IMR-90 (cell line): ENCODE data around the gene PTCH2. TPM values are rescaled to one million over a fixed set of nuclear protein-coding genes. Genes with fewer than 3 reads are reported as not detected.

Experiments
- ATAC-seq: fragments of 200-7000 bp; cut with Tn5 transposase; 2 replicates; pipeline ENCODE4 v1.9.1; 2020; ENCODE audit warnings: low read depth, mild to moderate bottlenecking, moderate library complexity
- BruUV-seq: library from RNA; stranded (reverse); fragments of 400-500 nt; replicated peaks from 2 replicates; lab custom pipeline; 2021; lab: Mats Ljungman, UMichigan
- CTCF ChIA-PET: fragments of 300-600 bp; formaldehyde crosslinking; extraction: SDS; loops from one replicate; lab custom pipeline; 2021; ENCODE audit warnings: antibody characterized with exemption; lab: Yijun Ruan, JAX
- POLR2A ChIA-PET: fragments of 300-600 bp; sonication (Branson Sonifier 250); formaldehyde crosslinking; loops from one replicate; lab custom pipeline; 2022; ENCODE audit warnings: antibody characterized with exemption; ENCODE audit not compliant: unreplicated experiment; lab: Charles Lee
- DNase-seq: peaks from one replicate; pipeline ENCODE4 v3.0.0; 2013
- H2AFZ ChIP-seq: replicated peaks from 2 replicates; pipeline ENCODE3; 2013; ENCODE audit warnings: low read length, mild to moderate bottlenecking; ENCODE audit not compliant: poor library complexity
- H2AK5ac ChIP-seq: 2 replicates; pipeline ENCODE4 v1.6.1; 2013; ENCODE audit warnings: low read depth, low read length, inconsistent platforms
- H2AK9ac ChIP-seq: replicated peaks from 2 replicates; pipeline ENCODE3; 2013; ENCODE audit warnings: mild to moderate bottlenecking, low read depth, low read length, moderate library complexity; ENCODE audit not compliant: poor library complexity
- H2BK120ac ChIP-seq: 2 replicates; pipeline ENCODE4 v1.6.1; 2013; ENCODE audit warnings: low read depth, low read length, inconsistent platforms
- H2BK15ac ChIP-seq: 3 replicates; pipeline ENCODE4 v1.6.1; 2013; ENCODE audit warnings: low read depth, low read length, inconsistent platforms
- H2BK20ac ChIP-seq: 2 replicates; pipeline ENCODE4 v1.6.1; 2013; ENCODE audit warnings: low read depth, mild to moderate bottlenecking, inconsistent platforms, low read length, moderate library complexity
- H2BK5ac ChIP-seq: 2 replicates; pipeline ENCODE4 v1.6.1; 2013; ENCODE audit warnings: mild to moderate bottlenecking, low read depth, low read length, inconsistent platforms; ENCODE audit not compliant: poor library complexity, severe bottlenecking
- H3K14ac ChIP-seq: replicated peaks from 2 replicates; pipeline ENCODE4 v1.6.1; 2013; ENCODE audit warnings: low read depth, low read length, inconsistent platforms
- H3K18ac ChIP-seq: 2 replicates; pipeline ENCODE4 v1.6.1; 2013; ENCODE audit warnings: low read depth, low read length, control low read depth
- H3K23ac ChIP-seq: 2 replicates; pipeline ENCODE4 v1.6.1; 2013; ENCODE audit warnings: low read depth, low read length, inconsistent platforms
- H3K27ac ChIP-seq: 2 replicates; pipeline ENCODE4 v1.5.1; 2013; ENCODE audit warnings: mild to moderate bottlenecking, control low read depth, low read length; ENCODE audit not compliant: insufficient read depth
- H3K27me3 ChIP-seq: 2 replicates; pipeline ENCODE4 v1.6.1; 2013; ENCODE audit warnings: low read length; ENCODE audit not compliant: control insufficient read depth, insufficient read depth
- H3K36me3 ChIP-seq: 2 replicates; pipeline ENCODE4 v1.6.1; 2013; ENCODE audit warnings: low read length, mixed read lengths; ENCODE audit not compliant: control insufficient read depth, insufficient read depth
- H3K4ac ChIP-seq: 2 replicates; pipeline ENCODE4 v1.6.1; 2013; ENCODE audit warnings: low read depth, low read length, inconsistent platforms
- H3K4me1 ChIP-seq: 2 replicates; pipeline ENCODE4 v1.6.1; 2013; ENCODE audit warnings: low read length, mixed read lengths; ENCODE audit not compliant: control insufficient read depth, insufficient read depth
- H3K4me2 ChIP-seq: 2 replicates; pipeline ENCODE4 v1.6.1; 2013; ENCODE audit warnings: low read depth, mild to moderate bottlenecking, control low read depth, low read length, moderate library complexity
- H3K4me3 ChIP-seq: 2 replicates; pipeline ENCODE4 v1.5.1; 2013; ENCODE audit warnings: low read depth, mild to moderate bottlenecking, control low read depth, low read length, moderate library complexity; ENCODE audit not compliant: insufficient read depth
- H3K56ac ChIP-seq: 2 replicates; pipeline ENCODE4 v1.6.1; 2013; ENCODE audit warnings: low read length, inconsistent platforms; ENCODE audit not compliant: insufficient read depth; ENCODE audit errors: extremely low read depth
- H3K79me1 ChIP-seq, 2 experiments: 2 replicates each; pipeline ENCODE4 v1.6.1; 2013; ENCODE audit warnings: low read length in 2 of 2, inconsistent platforms in 1 of 2, low read depth in 1 of 2
- H3K9ac ChIP-seq: 2 replicates; pipeline ENCODE4 v1.6.1; 2013; ENCODE audit warnings: low read depth, low read length, control low read depth
- H3K9me1 ChIP-seq: 2 replicates; pipeline ENCODE4 v1.6.1; 2013; ENCODE audit warnings: low read length, inconsistent platforms; ENCODE audit not compliant: insufficient read depth
- H3K9me3 ChIP-seq: 2 replicates; pipeline ENCODE4 v1.6.1; 2013; ENCODE audit warnings: low read length; ENCODE audit not compliant: control insufficient read depth, insufficient read depth
- H4K20me1 ChIP-seq: 2 replicates; pipeline ENCODE4 v1.6.1; 2013; ENCODE audit warnings: low read length, inconsistent platforms; ENCODE audit not compliant: insufficient read depth
- H4K5ac ChIP-seq: 2 replicates; pipeline ENCODE4 v1.6.1; 2013; ENCODE audit warnings: mild to moderate bottlenecking, low read depth, low read length, control low read depth
- H4K8ac ChIP-seq, 2 experiments: 2 replicates each; pipeline ENCODE4 v1.6.1; 2013; ENCODE audit warnings: low read depth in 2 of 2, low read length in 2 of 2, control low read depth in 1 of 2, inconsistent platforms in 1 of 2
- H4K91ac ChIP-seq: 2 replicates; pipeline ENCODE4 v1.6.1; 2013; ENCODE audit warnings: low read depth, low read length, inconsistent platforms; ENCODE audit not compliant: insufficient read depth
- BHLHE40 ChIP-seq: fragments of 150-350 bp; IDR thresholded peaks from 2 replicates; pipeline ENCODE4 v1.6.1; 2016; ENCODE audit warnings: mild to moderate bottlenecking, low read depth, low read length
- CEBPB ChIP-seq: IDR thresholded peaks from 2 replicates; pipeline ENCODE4 v1.6.1; 2012; ENCODE audit warnings: low read depth, low read length, improper control_type of control experiment
- CHD1 ChIP-seq: IDR thresholded peaks from 2 replicates; pipeline ENCODE4 v1.6.1; 2012; ENCODE audit warnings: low read depth, low read length, improper control_type of control experiment
- CTCF ChIP-seq: conservative IDR thresholded peaks from 2 replicates; pipeline ENCODE4 v1.5.1; 2012; ENCODE audit warnings: mild to moderate bottlenecking, low read depth, low read length, improper control_type of control experiment
- FOS ChIP-seq: fragments of 150-350 bp; IDR thresholded peaks from 2 replicates; pipeline ENCODE4 v1.6.1; 2016; ENCODE audit warnings: low read depth, low read length
- MAFK ChIP-seq: IDR thresholded peaks from 2 replicates; pipeline ENCODE4 v1.6.1; 2012; ENCODE audit warnings: low read depth, low read length, improper control_type of control experiment
- MAZ ChIP-seq: IDR thresholded peaks from 2 replicates; pipeline ENCODE4 v1.6.1; 2012; ENCODE audit warnings: low read depth, mild to moderate bottlenecking, low read length, improper control_type of control experiment, moderate library complexity, borderline replicate concordance
- MXI1 ChIP-seq: IDR thresholded peaks from 2 replicates; pipeline ENCODE4 v1.6.1; 2012; ENCODE audit warnings: low read depth, mild to moderate bottlenecking, low read length, moderate library complexity, borderline replicate concordance
- NFE2L2 ChIP-seq: fragments of 150-350 bp; IDR thresholded peaks from 2 replicates; pipeline ENCODE4 v1.6.1; 2016; ENCODE audit warnings: low read depth, mild to moderate bottlenecking, low read length
- POLR2A ChIP-seq: IDR thresholded peaks from 2 replicates; pipeline ENCODE4 v1.6.1; 2012; ENCODE audit warnings: mild to moderate bottlenecking, low read depth, low read length
- RAD21 ChIP-seq: IDR thresholded peaks from 2 replicates; pipeline ENCODE4 v1.6.1; 2012; ENCODE audit warnings: low read length, improper control_type of control experiment
- RCOR1 ChIP-seq: IDR thresholded peaks from 2 replicates; pipeline ENCODE4 v1.6.1; 2012; ENCODE audit warnings: mild to moderate bottlenecking, low read length, improper control_type of control experiment; ENCODE audit not compliant: insufficient replicate concordance
- RFX5 ChIP-seq: IDR thresholded peaks from 2 replicates; pipeline ENCODE4 v1.8.0; 2012; ENCODE audit warnings: low read depth, mild to moderate bottlenecking, low read length, moderate library complexity
- SMC3 ChIP-seq: fragments of 150-350 bp; IDR thresholded peaks from 2 replicates; pipeline ENCODE4 v1.6.1; 2016; ENCODE audit warnings: low read depth, mild to moderate bottlenecking, antibody characterized with exemption, low read length, moderate library complexity
- USF2 ChIP-seq: fragments of 150-350 bp; IDR thresholded peaks from 2 replicates; pipeline ENCODE4 v1.6.1; 2017; ENCODE audit warnings: mild to moderate bottlenecking, antibody characterized with exemption, low read length, low read depth
- WGBS, 2 experiments: methylation state at CpG; one replicate each; pipeline versions ENCODE4 v1.1.5 to v1.1.7; 2013; ENCODE audit warnings: missing lambda C conversion rate in 2 of 2; ENCODE audit not compliant: insufficient read length in 1 of 2; ENCODE audit errors: extremely low coverage in 2 of 2; 5-methylcytosine and 5-hydroxymethylcytosine counted together
- dilution Hi-C: fragments of 300-500 bp; cut with HindIII; formaldehyde crosslinking; loops from one replicate; pipeline ENCODE4 v1.14.3; 2018; ENCODE audit warnings: low sequenced_read_pairs; ENCODE audit not compliant: unreplicated experiment
- in situ Hi-C: fragments of 300-500 bp; cut with MboI; formaldehyde crosslinking; loops from 3 replicates; pipeline ENCODE4 v1.14.3; 2019; ENCODE audit warnings: low sequenced_read_pairs, inconsistent platforms, mixed read lengths
- intact Hi-C: fragments of 100-400 bp; cut with micrococcal nuclease; formaldehyde crosslinking; loops from 2 replicates; pipeline ENCODE4 v1.10.0; 2022
- polyA plus RNA-seq, 3 experiments: library from polyadenylated mRNA; depleted of rRNA; stranded (reverse); fragments of >200 nt; gene quantifications; 2 replicates each; pipeline ENCODE4 v1.2.3, GENCODE V29; 2012; ENCODE audit warnings: low replicate concordance in 1 of 3
- total RNA-seq: library from RNA; depleted of rRNA; stranded (reverse); fragments of >200 nt; gene quantifications from 2 replicates; pipeline ENCODE4 v1.2.3, GENCODE V29; 2012
- TF ChIP-seq, protein P1 (sequence below): fragments of 150-350 bp; IDR thresholded peaks from 2 replicates; pipeline ENCODE4 v1.6.1; 2016; ENCODE audit warnings: low read depth, mild to moderate bottlenecking, low read length, moderate library complexity, borderline replicate concordance

PTCH2 gene
- total and polyA plus RNA-seq, 2 of the 4 experiments (the other 2 are of a cell fraction): under 0.01 to 0.56 TPM

GRCh38 chr1:44854970-44855369 lies 11.9 kb upstream of the PTCH2 start:
- ChIA-PET POLR2A (no interaction called here), CTCF (no interaction called here)
- intact Hi-C loops (no loop called here), in situ Hi-C loops (loop anchor here (25.0 kb wide), 1 partner anchor 132 kb away; the partner anchor contains the start of gene EIF2B3), dilution Hi-C loops (no loop called here)
- H2BK120ac ChIP-seq: no peak overlapping the region
- 86% methylated on average over 1 of the region's 1 CpG; no CpG with 5 or more reads in 1 of the 2 experiments for WGBS, 2 experiments
- no peak overlapping the region for H2AK5ac ChIP-seq
- H2BK15ac ChIP-seq: no peak overlapping the region
- H3K23ac ChIP-seq: no peak overlapping the region
- no peaks in the 10 kb centered on the region for H3K9me3 ChIP-seq
- H2BK20ac ChIP-seq: no peak overlapping the region
- no peak for ATAC-seq
- no peak overlapping the region for H2AK9ac ChIP-seq
- H3K4me2 ChIP-seq: no peak overlapping the region
- H3K18ac ChIP-seq: no peak overlapping the region
- no peak overlapping the region for H3K4ac ChIP-seq
- H3K4me1 ChIP-seq: no peaks in the 10 kb centered on the region
- no TSS peak for BruUV-seq
- no peak for DNase-seq
- 0 out of 2 replicates have a peak, but pooled peaks cover 4% of the 10 kb centered on the region for H3K9me1 ChIP-seq
- no peak overlapping the region for H2AFZ ChIP-seq
- H3K56ac ChIP-seq: no peak overlapping the region
- no peak overlapping the region for H3K4me3 ChIP-seq
- no peak overlapping the region for H4K91ac ChIP-seq
- H4K5ac ChIP-seq: no peak overlapping the region
- peaks cover 10% of the 10 kb centered on the region for H3K36me3 ChIP-seq
- H3K14ac ChIP-seq: no peak overlapping the region
- no peak overlapping the region for H3K27ac ChIP-seq
- peaks cover 0 to 2% of the 10 kb centered on the region in 2 experiments; a peak in 1 of 4 replicates for H3K79me1 ChIP-seq
- no peak overlapping the region for H2BK5ac ChIP-seq
- no peak overlapping the region for H3K9ac ChIP-seq
- no peaks in the 10 kb centered on the region for H3K27me3 ChIP-seq
- no peak overlapping the region for H4K8ac ChIP-seq
- no peaks in the 10 kb centered on the region for H4K20me1 ChIP-seq
- TF ChIP-seq USF2 (no peak), RCOR1 (no peak), NFE2L2 (no peak), MAFK (no peak), SMC3 (no peak), MXI1 (no peak), RFX5 (no peak), BHLHE40 (no peak), FOS (no peak), CHD1 (no peak), CTCF (no peak), CEBPB (no peak), POLR2A (no peak), RAD21 (no peak), MAZ (no peak)
- TF ChIP-seq, protein P1, sequence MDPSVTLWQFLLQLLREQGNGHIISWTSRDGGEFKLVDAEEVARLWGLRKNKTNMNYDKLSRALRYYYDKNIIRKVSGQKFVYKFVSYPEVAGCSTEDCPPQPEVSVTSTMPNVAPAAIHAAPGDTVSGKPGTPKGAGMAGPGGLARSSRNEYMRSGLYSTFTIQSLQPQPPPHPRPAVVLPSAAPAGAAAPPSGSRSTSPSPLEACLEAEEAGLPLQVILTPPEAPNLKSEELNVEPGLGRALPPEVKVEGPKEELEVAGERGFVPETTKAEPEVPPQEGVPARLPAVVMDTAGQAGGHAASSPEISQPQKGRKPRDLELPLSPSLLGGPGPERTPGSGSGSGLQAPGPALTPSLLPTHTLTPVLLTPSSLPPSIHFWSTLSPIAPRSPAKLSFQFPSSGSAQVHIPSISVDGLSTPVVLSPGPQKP: no peak
